ENCODE data around the gene EXTL2. TPM values are rescaled to one million over a fixed set of nuclear protein-coding genes. Genes with fewer than 3 reads are reported as not detected.

EXTL2 gene
- 35.7 TPM for total RNA-seq

DNA sequence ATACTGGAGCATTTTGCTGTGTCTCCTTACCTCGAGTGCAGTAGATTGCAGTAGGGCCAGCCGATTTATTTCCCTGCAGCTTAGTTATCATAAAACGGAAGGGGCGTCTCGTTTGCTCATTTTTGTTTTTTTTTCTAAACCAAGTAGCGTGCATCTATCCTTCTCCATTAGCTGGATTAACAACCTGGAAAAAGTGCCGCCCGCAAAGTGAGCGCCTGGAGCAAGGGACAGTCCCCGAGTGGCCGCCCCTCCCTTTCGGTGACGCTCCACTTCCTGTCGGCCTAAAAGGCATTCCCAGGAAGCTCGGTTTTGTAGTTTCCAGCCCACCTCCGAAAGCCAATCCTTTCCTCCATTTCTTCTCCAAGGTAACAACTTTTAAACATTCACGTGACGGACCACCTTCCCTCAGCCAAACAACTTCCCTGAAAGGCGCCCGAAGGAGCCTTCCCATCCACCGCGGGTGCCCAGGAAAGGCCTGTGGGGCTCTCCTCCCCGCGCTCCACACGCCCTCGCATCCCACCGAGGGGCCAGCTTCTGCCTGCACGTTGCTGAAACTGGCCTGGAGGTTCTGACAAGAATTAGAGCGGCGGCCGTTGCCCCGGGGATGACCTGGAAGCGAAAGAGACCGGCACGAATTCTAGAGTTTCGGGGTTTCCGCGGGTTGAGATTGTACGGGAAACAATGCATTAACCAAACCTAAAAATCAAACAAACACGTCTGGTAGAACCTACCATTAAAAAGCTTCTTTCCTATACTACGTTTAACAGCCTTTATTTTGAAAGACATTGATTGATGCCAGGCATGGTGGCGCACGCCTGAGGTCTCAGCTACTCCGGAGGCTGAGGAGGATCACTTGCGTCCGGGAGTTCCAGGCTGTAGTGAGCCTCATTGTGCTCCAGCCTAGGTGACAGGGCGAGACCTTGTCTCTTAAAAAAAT lies at the start of gene EXTL2:
EXTL2 (minus strand) TSS at position 240 of the 937 bp plus-strand sequence. CDS start 6,085 bp downstream, outside the sequence.

DNA sequence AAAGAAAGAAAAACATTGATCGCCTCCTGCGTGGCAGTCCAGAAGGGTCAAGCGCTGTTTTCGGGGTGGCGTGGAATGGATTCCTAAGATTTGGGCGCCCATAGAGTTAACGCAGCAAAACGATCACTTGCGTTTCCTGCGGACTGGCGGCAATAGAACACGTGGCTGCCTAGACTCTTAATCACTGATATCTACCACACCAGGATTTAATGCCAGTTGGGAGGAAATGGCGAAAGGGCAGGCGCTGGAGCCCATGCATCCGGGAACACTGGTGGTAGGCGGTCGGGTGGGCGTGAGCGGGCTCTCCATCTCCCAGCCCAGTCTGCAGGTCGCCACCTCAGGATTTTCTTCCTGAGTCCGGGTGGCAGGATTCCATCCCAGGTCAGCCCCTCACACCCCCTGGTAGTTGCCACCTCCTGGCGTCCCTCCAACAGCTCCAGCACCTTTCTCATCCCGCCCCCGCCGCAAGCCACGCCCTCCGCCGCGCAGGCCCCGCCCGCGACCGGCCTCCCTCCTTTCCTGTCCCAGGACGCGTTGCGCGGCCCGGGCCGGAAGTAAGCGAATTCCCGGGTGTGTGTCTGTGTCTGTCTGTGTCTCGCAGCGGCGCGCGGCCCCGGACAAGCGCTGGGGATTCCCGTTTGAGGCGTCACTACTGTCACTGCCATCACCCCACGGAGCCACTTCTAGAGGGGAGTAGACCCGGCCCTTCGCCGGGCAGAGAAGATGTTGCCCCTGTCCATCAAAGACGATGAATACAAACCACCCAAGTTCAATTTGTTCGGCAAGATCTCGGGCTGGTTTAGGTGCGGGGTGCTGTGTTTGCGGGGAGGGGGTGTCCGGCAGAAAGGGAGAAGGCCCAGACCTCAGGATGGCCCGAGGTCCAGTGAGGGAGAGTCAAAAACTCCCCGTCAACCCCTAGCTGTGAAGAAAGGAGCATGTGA lies 1.2 kb upstream of the EXTL2 start, which contains the start of gene SLC30A7:
SLC30A7 (plus strand) TSS at position 551 of the 941 bp plus-strand sequence; CDS start at position 724, 173 bp downstream.

Other genes with a start within 250 kb of the EXTL2 start
- 17.2 TPM for gene VCAM1, start 175.1 kb downstream of the EXTL2 start, total RNA-seq
- gene SLC30A7, start 1.2 kb upstream of the EXTL2 start, total RNA-seq, result 35.0 TPM
- gene DPH5, start 130.9 kb upstream of the EXTL2 start, total RNA-seq, result 35.0 TPM